MV-4-11 (cell line): ENCODE measurements around the gene ESPNL.

ENCODE experiments used
- DNase-seq: peaks from one replicate; lab custom pipeline; 2025; lab: John Stamatoyannopoulos, UW

ESPNL gene

GRCh38 chr2:238097988-238098871 is 1.9 kb upstream of the ESPNL start:
- peak; percentile 58 for DNase-seq

GRCh38 chr2:238098901-238099713 is 1.0 kb upstream of the ESPNL start:
- peak; percentile 20 for DNase-seq

GRCh38 chr2:238099714-238100048 is 459 bp upstream of the ESPNL start:
- no peak for DNase-seq

GRCh38 chr2:238100821-238101771 is 956 bp downstream of the ESPNL start:
- DNase-seq, result no peak

- DNase-seq, result no peak
Observed at GRCh38 chr2:238101891-238102841, 2.0 kb downstream of the ESPNL start.

GRCh38 chr2:238102865-238103264 is 2.7 kb downstream of the ESPNL start:
- DNase-seq, result no peak

- no peak for DNase-seq
Observed at GRCh38 chr2:238103465-238104225, 3.5 kb downstream of the ESPNL start.

GRCh38 chr2:238104226-238104690 is 4.1 kb downstream of the ESPNL start:
- DNase-seq, result no peak

GRCh38 chr2:238104691-238105371 is 4.7 kb downstream of the ESPNL start:
- DNase-seq, result no peak

- DNase-seq, result no peak
Observed at GRCh38 chr2:238105506-238106338, 5.6 kb downstream of the ESPNL start.

- no peak for DNase-seq
Observed at GRCh38 chr2:238106339-238106697, 6.2 kb downstream of the ESPNL start.

GRCh38 chr2:238106698-238107524 is 6.8 kb downstream of the ESPNL start:
- DNase-seq, result peak; percentile 59

- peak; percentile 65 for DNase-seq
Observed at GRCh38 chr2:238107525-238108422, 7.6 kb downstream of the ESPNL start.

GRCh38 chr2:238108423-238109183 is 8.5 kb downstream of the ESPNL start:
- no peak for DNase-seq

- DNase-seq, result no peak
Observed at GRCh38 chr2:238113611-238114010, 13.5 kb downstream of the ESPNL start.

GRCh38 chr2:238114331-238114841 is 14.2 kb downstream of the ESPNL start:
- DNase-seq, result no peak
